DOHH2 (cell line): Measurements from ENCODE around the gene SYNGR1.

Source experiments
- H3F3A ChIP-seq: fragments of 200-600 bp; sonication (generic), shearing (Covaris generic); 2 replicates; pipeline ENCODE4 v1.6.0; 2016; ENCODE audit warnings: antibody characterized with exemption, mild to moderate bottlenecking; ENCODE audit not compliant: control insufficient read depth, insufficient read depth
- H3K27ac ChIP-seq: fragments of 200-600 bp; sonication (generic); 2 replicates; pipeline ENCODE4 v1.5.1; 2014; ENCODE audit warnings: low read depth, mild to moderate bottlenecking, low read length, moderate library complexity
- H3K27me3 ChIP-seq: fragments of 200-600 bp; sonication (generic); 2 replicates; pipeline ENCODE4 v1.6.1; 2014; ENCODE audit warnings: mild to moderate bottlenecking, low read length, mixed read lengths; ENCODE audit not compliant: control insufficient read depth
- H3K36me3 ChIP-seq: fragments of 200-600 bp; sonication (generic); 2 replicates; pipeline ENCODE4 v1.6.1; 2014; ENCODE audit warnings: mild to moderate bottlenecking, low read length, moderate library complexity, mixed read lengths; ENCODE audit not compliant: control insufficient read depth
- H3K4me1 ChIP-seq: fragments of 200-600 bp; sonication (generic); 2 replicates; pipeline ENCODE4 v1.6.1; 2014; ENCODE audit warnings: mild to moderate bottlenecking, low read length, mixed read lengths; ENCODE audit not compliant: control insufficient read depth
- H3K4me2 ChIP-seq: fragments of 200-600 bp; sonication (generic); 2 replicates; pipeline ENCODE4 v1.6.0; 2014; ENCODE audit warnings: mild to moderate bottlenecking, low read length, moderate library complexity
- H3K4me3 ChIP-seq: fragments of 200-600 bp; sonication (generic); 2 replicates; pipeline ENCODE4 v1.5.1; 2014; ENCODE audit warnings: mild to moderate bottlenecking, low read length, mixed read lengths
- H3K79me2 ChIP-seq: fragments of 200-600 bp; sonication (generic); 2 replicates; pipeline ENCODE4 v1.6.1; 2014; ENCODE audit warnings: mild to moderate bottlenecking, low read length, mixed read lengths; ENCODE audit not compliant: control insufficient read depth
- H3K9me2 ChIP-seq: fragments of 200-600 bp; sonication (generic); replicated peaks from 2 replicates; pipeline ENCODE4 v1.6.1; 2014; ENCODE audit warnings: mild to moderate bottlenecking, low read length, mixed read lengths; ENCODE audit not compliant: control insufficient read depth
- H3K9me3 ChIP-seq: fragments of 200-600 bp; sonication (generic); 2 replicates; pipeline ENCODE4 v1.6.1; 2014; ENCODE audit warnings: antibody characterized with exemption, low read length, mixed read lengths; ENCODE audit not compliant: control insufficient read depth, insufficient read depth
- H4K20me1 ChIP-seq: fragments of 200-600 bp; sonication (generic); 2 replicates; pipeline ENCODE4 v1.6.0; 2014; ENCODE audit warnings: low read depth, mild to moderate bottlenecking, antibody characterized with exemption, low read length, moderate library complexity; ENCODE audit not compliant: control insufficient read depth, insufficient read depth
- CTCF ChIP-seq: fragments of 200-600 bp; sonication (generic); IDR thresholded peaks from one replicate; pipeline ENCODE4 v1.5.1; 2014; ENCODE audit warnings: antibody characterized with exemption, mild to moderate bottlenecking, low read depth, low read length; ENCODE audit not compliant: poor library complexity, severe bottlenecking
- EZH2phosphoT487 ChIP-seq: fragments of 200-600 bp; sonication (generic); IDR thresholded peaks from 2 replicates; pipeline ENCODE4 v1.6.1; 2017; ENCODE audit warnings: borderline replicate concordance, mild to moderate bottlenecking, antibody characterized with exemption, low read length, moderate library complexity, mixed read lengths

Gene SYNGR1

GRCh38 chr22:39430576-39431150 is 80.9 kb downstream of the SYNGR1 start:
- H3K4me3 ChIP-seq = no peak overlapping the region
- no peaks in the 10 kb centered on the region for H3K27me3 ChIP-seq
- peaks cover 25% of the 10 kb centered on the region for H3K4me1 ChIP-seq
- H3K79me2 ChIP-seq = no peaks in the 10 kb centered on the region
- no peaks in the 10 kb centered on the region for H4K20me1 ChIP-seq
- no peak overlapping the region for H3K27ac ChIP-seq
- no peak overlapping the region for H3K4me2 ChIP-seq
- no peaks in the 10 kb centered on the region for H3K9me2 ChIP-seq
- TF ChIP-seq EZH2phosphoT487 = no peak
- no peak for TF ChIP-seq CTCF
- H3K9me3 ChIP-seq = no peaks in the 10 kb centered on the region
- H3K36me3 ChIP-seq = peaks cover 59% of the 10 kb centered on the region
- H3F3A ChIP-seq = no peaks in the 10 kb centered on the region

- peaks cover 28% of the 10 kb centered on the region for H3K4me1 ChIP-seq
- no peak overlapping the region for H3K4me2 ChIP-seq
- no peaks in the 10 kb centered on the region for H4K20me1 ChIP-seq
- H3K27me3 ChIP-seq = no peaks in the 10 kb centered on the region
- H3K4me3 ChIP-seq = no peak overlapping the region
- no peak overlapping the region for H3K27ac ChIP-seq
- H3K9me2 ChIP-seq = no peaks in the 10 kb centered on the region
- no peaks in the 10 kb centered on the region for H3K79me2 ChIP-seq
- no peaks in the 10 kb centered on the region for H3K9me3 ChIP-seq
- peaks cover 55% of the 10 kb centered on the region for H3K36me3 ChIP-seq
- H3F3A ChIP-seq = no peaks in the 10 kb centered on the region
- no peak for TF ChIP-seq EZH2phosphoT487
- no peak for TF ChIP-seq CTCF
Measured at GRCh38 chr22:39431216-39431801, 81.5 kb downstream of the SYNGR1 start.

- H3F3A ChIP-seq = no peaks in the 10 kb centered on the region
- no peaks in the 10 kb centered on the region for H3K9me2 ChIP-seq
- no peak overlapping the region for H3K4me3 ChIP-seq
- H3K27me3 ChIP-seq = no peaks in the 10 kb centered on the region
- H3K4me1 ChIP-seq = peaks cover 33% of the 10 kb centered on the region
- no peaks in the 10 kb centered on the region for H4K20me1 ChIP-seq
- no peak overlapping the region for H3K4me2 ChIP-seq
- H3K79me2 ChIP-seq = no peaks in the 10 kb centered on the region
- H3K9me3 ChIP-seq = no peaks in the 10 kb centered on the region
- TF ChIP-seq CTCF (no peak), EZH2phosphoT487 (no peak)
- peaks cover 49% of the 10 kb centered on the region for H3K36me3 ChIP-seq
- H3K27ac ChIP-seq = no peak overlapping the region
Measured at GRCh38 chr22:39431821-39432251, 82.0 kb downstream of the SYNGR1 start.
